ENCODE measurements around the gene SRGAP3. TPM values are rescaled to one million over a fixed set of nuclear protein-coding genes. Genes with fewer than 3 reads are reported as not detected.

The SRGAP3 gene
- total RNA-seq, 4 donors from 2014 or later, result 13.1 to 84.9 (median 27.4) TPM

GRCh38 chr3:9178697-9179096 is 70.7 kb downstream of the SRGAP3 start:
- Histone ChIP-seq H3K27me3 (no peaks in the 10 kb centered on the region), H3K4me3 (no peak overlapping the region), H3K9me3 (no peaks in the 10 kb centered on the region), H3K27ac (no peak overlapping the region), H3K36me3 (no peaks in the 10 kb centered on the region), H3K4me1 (peaks cover 36% of the 10 kb centered on the region)
- no peak for DNase-seq (ENCODE audit: low spot score in 2 of 2)
- TF ChIP-seq EP300 (IDR thresholded peaks at IDR 0.05) (no peak), POLR2A (IDR thresholded peaks at IDR 0.05) (no peak), POLR2AphosphoS5 (IDR thresholded peaks at IDR 0.05) (no peak), CTCF (IDR thresholded peaks at IDR 0.05) (no peak)
- 86% methylated on average over 6 of the region's 6 CpGs for WGBS

GRCh38 chr3:9175421-9175820 is 74.0 kb downstream of the SRGAP3 start:
- H3K36me3 ChIP-seq, result no peaks in the 10 kb centered on the region
- no peak overlapping the region for H3K27ac ChIP-seq
- peaks cover 43% of the 10 kb centered on the region for H3K4me1 ChIP-seq
- no peaks in the 10 kb centered on the region for H3K27me3 ChIP-seq
- TF ChIP-seq POLR2AphosphoS5 (IDR thresholded peaks at IDR 0.05) (no peak), POLR2A (IDR thresholded peaks at IDR 0.05) (no peak), CTCF (IDR thresholded peaks at IDR 0.05) (no peak), EP300 (IDR thresholded peaks at IDR 0.05) (no peak)
- H3K4me3 ChIP-seq, result no peak overlapping the region
- no peak for DNase-seq (ENCODE audit: low spot score in 2 of 2)
- no peaks in the 10 kb centered on the region for H3K9me3 ChIP-seq
- WGBS, result 45% methylated on average over 4 of the region's 5 CpGs

- no peak for DNase-seq (ENCODE audit: low spot score in 2 of 2)
- Histone ChIP-seq H3K27ac (no peak overlapping the region), H3K27me3 (no peaks in the 10 kb centered on the region), H3K4me1 (peaks cover 51% of the 10 kb centered on the region), H3K4me3 (no peak overlapping the region), H3K9me3 (no peaks in the 10 kb centered on the region), H3K36me3 (no peaks in the 10 kb centered on the region)
- TF ChIP-seq POLR2AphosphoS5 (IDR thresholded peaks at IDR 0.05) (no peak), EP300 (IDR thresholded peaks at IDR 0.05) (no peak), POLR2A (IDR thresholded peaks at IDR 0.05) (no peak), CTCF (IDR thresholded peaks at IDR 0.05) (no peak)
- 83% methylated on average over 5 of the region's 5 CpGs for WGBS
Measured at GRCh38 chr3:9173445-9173844, 76.0 kb downstream of the SRGAP3 start.

- no peaks in the 10 kb centered on the region for H3K27me3 ChIP-seq
- no peaks in the 10 kb centered on the region for H3K9me3 ChIP-seq
- H3K4me1 ChIP-seq, result peaks cover 55% of the 10 kb centered on the region
- H3K36me3 ChIP-seq, result no peaks in the 10 kb centered on the region
- no peak overlapping the region for H3K27ac ChIP-seq
- 32% methylated on average over 11 of the region's 11 CpGs for WGBS
- TF ChIP-seq EP300 (IDR thresholded peaks at IDR 0.05) (no peak), POLR2A (IDR thresholded peaks at IDR 0.05) (no peak), CTCF (IDR thresholded peaks at IDR 0.05) (no peak), POLR2AphosphoS5 (IDR thresholded peaks at IDR 0.05) (no peak)
- no peak overlapping the region for H3K4me3 ChIP-seq
- DNase-seq (ENCODE audit: low spot score in 2 of 2), result no peak
Measured at GRCh38 chr3:9172851-9173321, 76.6 kb downstream of the SRGAP3 start.

- DNase-seq (ENCODE audit: low spot score in 2 of 2), result no peak
- WGBS, result 100% methylated on average over 2 of the region's 5 CpGs
- H3K4me3 ChIP-seq, result no peak overlapping the region
- H3K9me3 ChIP-seq, result no peaks in the 10 kb centered on the region
- H3K27ac ChIP-seq, result no peak overlapping the region
- no peaks in the 10 kb centered on the region for H3K27me3 ChIP-seq
- TF ChIP-seq POLR2A (IDR thresholded peaks at IDR 0.05), result no peak
- TF ChIP-seq CTCF (IDR thresholded peaks at IDR 0.05), result no peak
- no peak for TF ChIP-seq EP300 (IDR thresholded peaks at IDR 0.05)
- no peak for TF ChIP-seq POLR2AphosphoS5 (IDR thresholded peaks at IDR 0.05)
- H3K36me3 ChIP-seq, result no peaks in the 10 kb centered on the region
- H3K4me1 ChIP-seq, result peaks cover 62% of the 10 kb centered on the region
Measured at GRCh38 chr3:9170851-9171160, 78.6 kb downstream of the SRGAP3 start.
